Measurements from ENCODE around the gene BBS7.

DNA sequence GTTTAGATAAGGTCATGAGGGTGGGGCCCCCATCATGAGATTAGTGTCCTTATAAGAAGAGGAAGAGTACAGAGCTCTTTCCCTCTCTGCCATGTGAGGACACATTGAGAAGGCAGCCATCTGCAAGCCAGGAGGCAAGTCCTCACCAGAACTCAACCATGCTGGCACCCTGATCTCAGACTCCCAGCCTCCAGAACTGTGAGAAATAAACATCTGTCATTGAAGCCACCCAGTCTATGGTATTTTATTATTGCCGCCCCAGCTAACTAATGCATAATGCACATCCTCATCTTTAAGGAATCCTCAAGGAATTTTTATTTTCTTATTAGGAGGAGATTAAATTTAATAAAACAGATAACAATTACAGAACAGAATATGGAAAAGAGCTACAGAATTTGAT lies 85.9 kb downstream of the BBS7 start:
- TF ChIP-seq, protein P1, sequence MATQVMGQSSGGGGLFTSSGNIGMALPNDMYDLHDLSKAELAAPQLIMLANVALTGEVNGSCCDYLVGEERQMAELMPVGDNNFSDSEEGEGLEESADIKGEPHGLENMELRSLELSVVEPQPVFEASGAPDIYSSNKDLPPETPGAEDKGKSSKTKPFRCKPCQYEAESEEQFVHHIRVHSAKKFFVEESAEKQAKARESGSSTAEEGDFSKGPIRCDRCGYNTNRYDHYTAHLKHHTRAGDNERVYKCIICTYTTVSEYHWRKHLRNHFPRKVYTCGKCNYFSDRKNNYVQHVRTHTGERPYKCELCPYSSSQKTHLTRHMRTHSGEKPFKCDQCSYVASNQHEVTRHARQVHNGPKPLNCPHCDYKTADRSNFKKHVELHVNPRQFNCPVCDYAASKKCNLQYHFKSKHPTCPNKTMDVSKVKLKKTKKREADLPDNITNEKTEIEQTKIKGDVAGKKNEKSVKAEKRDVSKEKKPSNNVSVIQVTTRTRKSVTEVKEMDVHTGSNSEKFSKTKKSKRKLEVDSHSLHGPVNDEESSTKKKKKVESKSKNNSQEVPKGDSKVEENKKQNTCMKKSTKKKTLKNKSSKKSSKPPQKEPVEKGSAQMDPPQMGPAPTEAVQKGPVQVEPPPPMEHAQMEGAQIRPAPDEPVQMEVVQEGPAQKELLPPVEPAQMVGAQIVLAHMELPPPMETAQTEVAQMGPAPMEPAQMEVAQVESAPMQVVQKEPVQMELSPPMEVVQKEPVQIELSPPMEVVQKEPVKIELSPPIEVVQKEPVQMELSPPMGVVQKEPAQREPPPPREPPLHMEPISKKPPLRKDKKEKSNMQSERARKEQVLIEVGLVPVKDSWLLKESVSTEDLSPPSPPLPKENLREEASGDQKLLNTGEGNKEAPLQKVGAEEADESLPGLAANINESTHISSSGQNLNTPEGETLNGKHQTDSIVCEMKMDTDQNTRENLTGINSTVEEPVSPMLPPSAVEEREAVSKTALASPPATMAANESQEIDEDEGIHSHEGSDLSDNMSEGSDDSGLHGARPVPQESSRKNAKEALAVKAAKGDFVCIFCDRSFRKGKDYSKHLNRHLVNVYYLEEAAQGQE (IDR thresholded peaks at IDR 0.05; ENCODE audit: unreplicated experiment), result no peak
- TF ChIP-seq EZH2 (IDR thresholded peaks at IDR 0.05; ENCODE audit: low read depth, unreplicated experiment), result no peak
- TF ChIP-seq EZH2phosphoT487 (IDR thresholded peaks at IDR 0.05; ENCODE audit: unreplicated experiment), result no peak
- TF ChIP-seq, protein P2, sequence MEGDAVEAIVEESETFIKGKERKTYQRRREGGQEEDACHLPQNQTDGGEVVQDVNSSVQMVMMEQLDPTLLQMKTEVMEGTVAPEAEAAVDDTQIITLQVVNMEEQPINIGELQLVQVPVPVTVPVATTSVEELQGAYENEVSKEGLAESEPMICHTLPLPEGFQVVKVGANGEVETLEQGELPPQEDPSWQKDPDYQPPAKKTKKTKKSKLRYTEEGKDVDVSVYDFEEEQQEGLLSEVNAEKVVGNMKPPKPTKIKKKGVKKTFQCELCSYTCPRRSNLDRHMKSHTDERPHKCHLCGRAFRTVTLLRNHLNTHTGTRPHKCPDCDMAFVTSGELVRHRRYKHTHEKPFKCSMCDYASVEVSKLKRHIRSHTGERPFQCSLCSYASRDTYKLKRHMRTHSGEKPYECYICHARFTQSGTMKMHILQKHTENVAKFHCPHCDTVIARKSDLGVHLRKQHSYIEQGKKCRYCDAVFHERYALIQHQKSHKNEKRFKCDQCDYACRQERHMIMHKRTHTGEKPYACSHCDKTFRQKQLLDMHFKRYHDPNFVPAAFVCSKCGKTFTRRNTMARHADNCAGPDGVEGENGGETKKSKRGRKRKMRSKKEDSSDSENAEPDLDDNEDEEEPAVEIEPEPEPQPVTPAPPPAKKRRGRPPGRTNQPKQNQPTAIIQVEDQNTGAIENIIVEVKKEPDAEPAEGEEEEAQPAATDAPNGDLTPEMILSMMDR (conservative IDR thresholded peaks at IDR 0.05; ENCODE audit: low read depth in 2 of 2), result no peak
